Measurements from ENCODE around the gene PAK4. TPM values are rescaled to one million over a fixed set of nuclear protein-coding genes. Genes with fewer than 3 reads are reported as not detected.

Gene PAK4
- total and polyA plus RNA-seq, 7 donors = 7.2 to 22.0 (median 12.5) TPM

DNA sequence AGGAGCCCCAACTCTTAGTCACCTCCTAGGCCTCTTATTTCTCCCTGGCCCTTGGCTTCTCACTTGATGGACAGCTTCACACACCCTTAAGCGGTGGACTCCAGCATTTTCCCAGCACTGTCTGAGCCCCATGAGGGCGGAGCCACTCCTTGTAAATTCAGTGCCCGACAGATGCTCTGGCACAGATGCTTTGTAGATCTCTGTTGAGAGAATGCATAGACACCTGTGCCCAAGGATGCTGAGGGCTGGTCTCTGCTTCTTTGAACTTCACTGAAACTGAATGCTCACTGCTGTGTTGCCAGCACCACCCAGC is 75.2 kb downstream of the PAK4 start:
- no peaks in the 10 kb centered on the region for H3K36me3 ChIP-seq (ENCODE audit: insufficient read depth in 1 of 2, low read depth in 1 of 2)
- intact Hi-C loops (cut with DNase I) = no loop called here
- no peak overlapping the region for H3K4me3 ChIP-seq
- H3K27me3 ChIP-seq (ENCODE audit: insufficient read depth in 3 of 3, low read length in 2 of 3) = peaks cover 0 to 96% (median 41%) of the 10 kb centered on the region in 3 donors
- no peaks in the 10 kb centered on the region for H3K4me1 ChIP-seq
- ATAC-seq = no peak
- DNase-seq = no peak
- H3K27ac ChIP-seq = no peak overlapping the region
- 59 to 65% (median 64%) methylated on average over 3 of the region's 3 CpGs for WGBS, 3 donors
- no peak for TF ChIP-seq CTCF (IDR thresholded peaks at IDR 0.05)
- H3K9me3 ChIP-seq = no peaks in the 10 kb centered on the region

GRCh38 chr19:39202998-39203355 is 77.4 kb downstream of the PAK4 start:
- no peak for TF ChIP-seq CTCF (IDR thresholded peaks at IDR 0.05)
- DNase-seq (no peak), ATAC-seq (no peak)
- WGBS, 3 donors = 86 to 100% (median 92%) methylated on average over 1 of the region's 1 CpG
- Histone ChIP-seq H3K27me3 (ENCODE audit: insufficient read depth in 3 of 3, low read length in 2 of 3) (peaks cover 0 to 84% (median 30%) of the 10 kb centered on the region in 3 donors), H3K9me3 (no peaks in the 10 kb centered on the region), H3K36me3 (ENCODE audit: insufficient read depth in 1 of 2, low read depth in 1 of 2) (no peaks in the 10 kb centered on the region), H3K27ac (no peak overlapping the region), H3K4me1 (no peaks in the 10 kb centered on the region), H3K4me3 (no peak overlapping the region)
- intact Hi-C loops (cut with DNase I) = no loop called here

DNA sequence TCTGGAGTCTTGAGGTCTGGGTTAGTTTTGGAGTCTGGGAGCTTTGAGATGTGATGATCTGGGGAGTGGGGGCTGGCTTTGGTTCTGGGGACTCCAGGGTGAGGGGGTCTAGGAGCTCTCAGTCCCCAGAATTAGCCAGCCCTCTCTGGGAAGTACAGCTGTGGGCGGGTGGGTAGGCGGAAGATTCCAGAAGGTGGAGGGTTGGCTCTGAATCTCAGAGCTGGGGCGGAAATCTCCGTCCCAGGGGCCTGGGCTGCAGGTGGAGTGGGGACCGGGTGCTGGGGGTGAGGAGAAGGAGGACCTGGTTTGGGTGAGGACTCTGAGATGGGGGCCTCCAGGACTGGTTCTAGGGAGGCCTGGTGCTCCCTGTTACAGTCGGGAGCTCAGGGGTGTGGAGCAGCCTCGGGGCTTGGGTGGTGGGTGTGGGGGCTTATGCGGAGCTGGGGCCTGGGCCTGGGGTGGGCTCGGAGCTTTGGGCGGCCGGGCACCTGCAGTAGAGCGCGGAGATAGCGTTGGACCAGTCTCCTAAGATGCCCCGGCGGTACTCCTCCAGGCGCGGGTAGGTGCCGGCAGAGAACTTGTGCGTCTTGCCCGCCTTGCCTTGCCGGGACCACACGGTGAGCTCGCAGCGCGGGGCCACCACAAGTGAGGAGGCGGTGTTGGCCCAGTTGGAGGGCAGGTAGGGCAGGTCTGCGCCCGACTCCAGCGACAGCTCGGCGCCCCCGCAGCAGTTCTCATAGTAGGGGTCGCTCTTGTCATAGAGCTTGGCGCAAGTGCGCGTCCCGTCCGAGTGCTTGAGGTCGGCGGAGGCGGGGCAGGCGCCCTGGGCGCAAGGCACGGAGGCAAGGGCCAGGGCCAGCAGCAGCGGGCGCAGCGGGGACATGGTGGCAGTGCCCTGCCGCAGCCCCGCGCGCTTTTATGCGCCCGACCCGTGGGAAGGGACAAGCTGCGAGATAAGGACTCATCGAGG is 78.1 kb downstream of the PAK4 start, which contains the start of gene SYCN:
SYCN (minus strand) TSS at position 892 of the 970 bp plus-strand sequence; CDS start at position 883, 9 bp downstream.
- WGBS, 3 donors = 19 to 21% (median 19%) methylated on average over 48 to 57 of the region's 57 CpGs

GRCh38 chr19:39205449-39205764 is 79.8 kb downstream of the PAK4 start:
- intact Hi-C loops (cut with DNase I) = no loop called here
- ATAC-seq = no peak
- H3K36me3 ChIP-seq (ENCODE audit: insufficient read depth in 1 of 2, low read depth in 1 of 2) = no peaks in the 10 kb centered on the region
- peaks cover 0 to 67% (median 24%) of the 10 kb centered on the region in 3 donors for H3K27me3 ChIP-seq (ENCODE audit: insufficient read depth in 3 of 3, low read length in 2 of 3)
- H3K4me1 ChIP-seq = no peaks in the 10 kb centered on the region
- DNase-seq = no peak
- 81 to 85% (median 82%) methylated on average over 3 of the region's 3 CpGs for WGBS, 3 donors
- H3K27ac ChIP-seq = no peak overlapping the region
- no peak overlapping the region for H3K4me3 ChIP-seq
- no peak for TF ChIP-seq CTCF (IDR thresholded peaks at IDR 0.05)
- no peaks in the 10 kb centered on the region for H3K9me3 ChIP-seq

More for the DNA sequence above, 78.1 kb downstream of the PAK4 start, which contains the start of gene SYCN:
- H3K27me3 ChIP-seq (ENCODE audit: insufficient read depth in 3 of 3, low read length in 2 of 3) = peaks cover 0 to 83% (median 30%) of the 10 kb centered on the region in 3 donors
- DNase-seq (no peak), ATAC-seq (no peak)
- no peak within 1 kb of the TSS for H3K27ac ChIP-seq
- intact Hi-C loops (cut with DNase I) = no loop called here
- H3K36me3 ChIP-seq (ENCODE audit: insufficient read depth in 1 of 2, low read depth in 1 of 2) = no peaks in the 10 kb centered on the region
- no peaks in the 10 kb centered on the region for H3K4me1 ChIP-seq
- no peak within 1 kb of the TSS for H3K4me3 ChIP-seq
- H3K9me3 ChIP-seq = no peaks in the 10 kb centered on the region
- no peak for TF ChIP-seq CTCF (IDR thresholded peaks at IDR 0.05)
